OCI-LY1 (cell line): ENCODE data around the gene CPN1.

ENCODE experiments used
- H2AFZ ChIP-seq: fragments of 200-600 bp; sonication (generic), shearing (Covaris generic); 2 replicates; pipeline ENCODE4 v1.6.0; 2014; ENCODE audit warnings: antibody characterized with exemption, mild to moderate bottlenecking, low read length
- H3F3A ChIP-seq: fragments of 200-600 bp; sonication (generic), shearing (Covaris generic); 2 replicates; pipeline ENCODE4 v1.6.0; 2014; ENCODE audit warnings: mild to moderate bottlenecking, antibody characterized with exemption, low read length, moderate library complexity; ENCODE audit not compliant: insufficient read depth
- H3K27ac ChIP-seq: fragments of 200-600 bp; sonication (generic); 2 replicates; pipeline ENCODE4 v1.5.1; 2014; ENCODE audit warnings: low read length, mixed run types, mild to moderate bottlenecking, low read depth; ENCODE audit not compliant: poor library complexity, severe bottlenecking
- H3K27me3 ChIP-seq: fragments of 200-600 bp; sonication (generic); 2 replicates; pipeline ENCODE4 v1.6.0; 2014; ENCODE audit warnings: antibody characterized with exemption, mild to moderate bottlenecking, low read length, moderate library complexity; ENCODE audit not compliant: insufficient read depth
- H3K36me3 ChIP-seq: fragments of 200-600 bp; sonication (generic); 2 replicates; pipeline ENCODE4 v1.6.1; 2014; ENCODE audit warnings: mild to moderate bottlenecking, antibody characterized with exemption, low read length, moderate library complexity, mixed read lengths; ENCODE audit not compliant: insufficient read depth
- H3K4me1 ChIP-seq: fragments of 200-600 bp; sonication (generic); 2 replicates; pipeline ENCODE4 v1.5.1; 2014; ENCODE audit warnings: mild to moderate bottlenecking, low read length, moderate library complexity; ENCODE audit not compliant: insufficient read depth, severe bottlenecking
- H3K4me2 ChIP-seq: fragments of 200-600 bp; sonication (generic), shearing (Covaris generic); 2 replicates; pipeline ENCODE4 v1.6.1; 2014; ENCODE audit warnings: low read length
- H3K4me3 ChIP-seq: fragments of 200-600 bp; sonication (generic); 2 replicates; pipeline ENCODE4 v1.5.1; 2014; ENCODE audit warnings: low read length, low read depth, mild to moderate bottlenecking, mixed read lengths; ENCODE audit not compliant: poor library complexity, severe bottlenecking
- H3K79me2 ChIP-seq: fragments of 200-600 bp; shearing (Covaris generic); 2 replicates; pipeline ENCODE4 v1.6.1; 2016; ENCODE audit warnings: mixed run types, low read length, mixed read lengths; ENCODE audit not compliant: insufficient read depth
- H3K9ac ChIP-seq: fragments of 200-600 bp; sonication (generic), shearing (Covaris generic); 2 replicates; pipeline ENCODE4 v1.6.1; 2014; ENCODE audit warnings: mild to moderate bottlenecking, low read length, mixed read lengths
- H3K9me2 ChIP-seq: fragments of 200-600 bp; sonication (generic), shearing (Covaris generic); 2 replicates; pipeline ENCODE4 v1.6.1; 2014; ENCODE audit warnings: low read depth, mild to moderate bottlenecking, low read length, mixed read lengths
- H3K9me3 ChIP-seq: fragments of 200-600 bp; shearing (Covaris generic); 2 replicates; pipeline ENCODE4 v1.6.1; 2014; ENCODE audit warnings: low read length, mixed read lengths
- H4K20me1 ChIP-seq: fragments of 200-600 bp; sonication (generic), shearing (Covaris generic); 2 replicates; pipeline ENCODE4 v1.6.0; 2016; ENCODE audit warnings: mild to moderate bottlenecking, low read length; ENCODE audit not compliant: insufficient read depth
- CTCF ChIP-seq: fragments of 200-600 bp; sonication (generic), shearing (Covaris generic); IDR thresholded peaks from 2 replicates; pipeline ENCODE4 v1.5.1; 2017; ENCODE audit warnings: mild to moderate bottlenecking, antibody characterized with exemption, low read length, moderate library complexity, mixed read lengths
- EZH2 ChIP-seq: fragments of 200-600 bp; sonication (generic), shearing (Covaris generic); IDR thresholded peaks from 2 replicates; pipeline ENCODE4 v1.8.0; 2017; ENCODE audit warnings: borderline replicate concordance, mixed run types, mild to moderate bottlenecking, antibody characterized with exemption, low read length, moderate library complexity, mixed read lengths

The CPN1 gene

GRCh38 chr10:100065084-100065660 is 16.5 kb downstream of the CPN1 start:
- H3K79me2 ChIP-seq = no peaks in the 10 kb centered on the region
- H3K4me3 ChIP-seq = no peak overlapping the region
- H4K20me1 ChIP-seq = no peaks in the 10 kb centered on the region
- H3K27me3 ChIP-seq = no peaks in the 10 kb centered on the region
- H3K9me2 ChIP-seq = no peaks in the 10 kb centered on the region
- no peak for TF ChIP-seq CTCF
- TF ChIP-seq EZH2 = no peak
- H3K9me3 ChIP-seq = no peaks in the 10 kb centered on the region
- no peak overlapping the region for H3K4me2 ChIP-seq
- no peaks in the 10 kb centered on the region for H3K4me1 ChIP-seq
- H3F3A ChIP-seq = no peaks in the 10 kb centered on the region
- H3K36me3 ChIP-seq = no peaks in the 10 kb centered on the region
- no peak overlapping the region for H3K27ac ChIP-seq
- H2AFZ ChIP-seq = no peak overlapping the region
- H3K9ac ChIP-seq = no peak overlapping the region

- Histone ChIP-seq H3K4me1 (no peaks in the 10 kb centered on the region), H4K20me1 (no peaks in the 10 kb centered on the region), H3K4me3 (no peak overlapping the region), H3K79me2 (no peaks in the 10 kb centered on the region), H2AFZ (no peak overlapping the region), H3K9me2 (no peaks in the 10 kb centered on the region), H3K9me3 (no peaks in the 10 kb centered on the region), H3K36me3 (no peaks in the 10 kb centered on the region), H3K9ac (no peak overlapping the region), H3K27ac (no peak overlapping the region), H3F3A (no peaks in the 10 kb centered on the region), H3K4me2 (no peak overlapping the region), H3K27me3 (no peaks in the 10 kb centered on the region)
- TF ChIP-seq EZH2 (no peak), CTCF (no peak)
These were observed 20.3 kb downstream of the CPN1 start for GRCh38 chr10:100061401-100061800.

DNA sequence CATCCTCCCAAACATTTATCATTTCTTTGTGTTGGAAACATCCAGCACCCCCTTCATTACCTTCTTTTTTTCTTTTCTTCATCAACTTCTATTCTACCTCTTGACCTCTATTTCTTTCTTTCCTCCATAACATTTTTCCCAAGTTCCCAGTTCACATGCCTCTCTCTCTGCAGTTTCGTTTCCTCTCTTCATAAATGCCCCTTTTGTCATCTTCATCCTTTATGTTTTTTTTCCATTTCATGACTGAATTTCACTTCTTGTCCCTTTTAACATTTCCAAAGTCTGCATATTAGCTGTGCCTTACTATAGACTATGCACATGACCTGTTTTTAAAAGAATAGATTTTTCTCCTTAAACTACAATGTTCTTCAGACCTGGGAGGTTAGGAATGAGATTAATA is 23.7 kb downstream of the CPN1 start:
- no peak overlapping the region for H3K4me2 ChIP-seq
- H3K4me3 ChIP-seq = no peak overlapping the region
- H3F3A ChIP-seq = no peaks in the 10 kb centered on the region
- H3K9me2 ChIP-seq = no peaks in the 10 kb centered on the region
- no peaks in the 10 kb centered on the region for H3K9me3 ChIP-seq
- no peaks in the 10 kb centered on the region for H3K79me2 ChIP-seq
- no peak overlapping the region for H3K27ac ChIP-seq
- no peaks in the 10 kb centered on the region for H4K20me1 ChIP-seq
- no peak overlapping the region for H2AFZ ChIP-seq
- no peak overlapping the region for H3K9ac ChIP-seq
- H3K36me3 ChIP-seq = no peaks in the 10 kb centered on the region
- no peak for TF ChIP-seq CTCF
- TF ChIP-seq EZH2 = no peak
- no peaks in the 10 kb centered on the region for H3K27me3 ChIP-seq
- H3K4me1 ChIP-seq = no peaks in the 10 kb centered on the region
